ENCODE results near the gene PPP2R5E. TPM values are rescaled to one million over a fixed set of nuclear protein-coding genes. Genes with fewer than 3 reads are reported as not detected.

The PPP2R5E gene
- total and polyA plus RNA-seq, 2 of the 8 experiments (the other 6 are each of a cell fraction or from before 2014, with no cell fraction given), result 6.8 to 64.6 TPM

- TF ChIP-seq JUND (IDR thresholded peaks at IDR 0.05; ENCODE audit: low read length) (no peak), MAFK (IDR thresholded peaks at IDR 0.05; ENCODE audit: low read depth, low read length) (no peak), SUZ12 (IDR thresholded peaks at IDR 0.05; ENCODE audit: low read length) (no peak)
These were observed 82.4 kb downstream of the PPP2R5E start (continued) for GRCh38 chr14:63460680-63461369.

All from H1 (cell line).